ENCODE data around the gene HSPB2. TPM values are rescaled to one million over a fixed set of nuclear protein-coding genes. Genes with fewer than 3 reads are reported as not detected.

The HSPB2 gene
- total RNA-seq, 1 donor from 2014 or later: 9.2 TPM

GRCh38 chr11:111941963-111942362 lies 29.4 kb downstream of the HSPB2 start:
- no peak for TF ChIP-seq CTCF (IDR thresholded peaks at IDR 0.05)
- Histone ChIP-seq H3K4me1 (peaks cover 27% of the 10 kb centered on the region), H3K27ac (no peak overlapping the region), H3K9me3 (no peaks in the 10 kb centered on the region), H3K36me3 (no peaks in the 10 kb centered on the region), H3K4me3 (no peak overlapping the region), H3K27me3 (no peaks in the 10 kb centered on the region)
- ATAC-seq: no peak
- intact Hi-C loops (cut with DNase I): no loop called here
- no peak for DNase-seq

GRCh38 chr11:111942829-111943228 lies 30.3 kb downstream of the HSPB2 start:
- peaks cover 20% of the 10 kb centered on the region for H3K4me1 ChIP-seq
- intact Hi-C loops (cut with DNase I): no loop called here
- H3K36me3 ChIP-seq: no peaks in the 10 kb centered on the region
- no peak overlapping the region for H3K27ac ChIP-seq
- no peak for ATAC-seq
- H3K9me3 ChIP-seq: no peaks in the 10 kb centered on the region
- H3K4me3 ChIP-seq: no peak overlapping the region
- H3K27me3 ChIP-seq: no peaks in the 10 kb centered on the region
- TF ChIP-seq CTCF (IDR thresholded peaks at IDR 0.05): no peak
- no peak for DNase-seq

- peak; percentile 69 for ATAC-seq
- Histone ChIP-seq H3K27me3 (no peaks in the 10 kb centered on the region), H3K4me3 (no peak overlapping the region), H3K9me3 (no peaks in the 10 kb centered on the region), H3K4me1 (peaks cover 11% of the 10 kb centered on the region), H3K27ac (peak overlapping the region; percentile 44), H3K36me3 (no peaks in the 10 kb centered on the region)
- no peak for TF ChIP-seq CTCF (IDR thresholded peaks at IDR 0.05)
- no peak for DNase-seq
- intact Hi-C loops (cut with DNase I): no loop called here
These were observed 31.6 kb downstream of the HSPB2 start for GRCh38 chr11:111944139-111944538.

- no peak for TF ChIP-seq CTCF (IDR thresholded peaks at IDR 0.05)
- H3K4me1 ChIP-seq: peaks cover 11% of the 10 kb centered on the region
- no peaks in the 10 kb centered on the region for H3K27me3 ChIP-seq
- no peak for ATAC-seq
- no peaks in the 10 kb centered on the region for H3K36me3 ChIP-seq
- no peaks in the 10 kb centered on the region for H3K9me3 ChIP-seq
- intact Hi-C loops (cut with DNase I): no loop called here
- DNase-seq: no peak
- peak overlapping the region; percentile 44 for H3K27ac ChIP-seq
- no peak overlapping the region for H3K4me3 ChIP-seq
These were observed 32.1 kb downstream of the HSPB2 start for GRCh38 chr11:111944651-111945051.

GRCh38 chr11:111945198-111945597 lies 32.7 kb downstream of the HSPB2 start:
- Histone ChIP-seq H3K4me1 (peaks cover 11% of the 10 kb centered on the region), H3K4me3 (no peak overlapping the region), H3K27ac (peak overlapping the region; percentile 31), H3K27me3 (no peaks in the 10 kb centered on the region), H3K9me3 (no peaks in the 10 kb centered on the region), H3K36me3 (no peaks in the 10 kb centered on the region)
- TF ChIP-seq CTCF (IDR thresholded peaks at IDR 0.05): no peak
- no peak for ATAC-seq
- no peak for DNase-seq
- intact Hi-C loops (cut with DNase I): no loop called here

- TF ChIP-seq CTCF (IDR thresholded peaks at IDR 0.05): no peak
- intact Hi-C loops (cut with DNase I): no loop called here
- no peak overlapping the region for H3K27ac ChIP-seq
- no peaks in the 10 kb centered on the region for H3K27me3 ChIP-seq
- ATAC-seq (peak; percentile 42), DNase-seq (no peak)
- H3K9me3 ChIP-seq: no peaks in the 10 kb centered on the region
- no peak overlapping the region for H3K4me3 ChIP-seq
- peaks cover 11% of the 10 kb centered on the region for H3K4me1 ChIP-seq
- no peaks in the 10 kb centered on the region for H3K36me3 ChIP-seq
These were observed 34.0 kb downstream of the HSPB2 start for GRCh38 chr11:111946499-111946898.
